HepG2 (cell line): ENCODE results near the gene CAPN12. TPM values are rescaled to one million over a fixed set of nuclear protein-coding genes. Genes with fewer than 3 reads are reported as not detected.

ENCODE experiments used
- ATF2 ChIP-seq: sonication (generic); formaldehyde crosslinking; IDR thresholded peaks from 2 replicates; pipeline ENCODE4 v1.4.0; 2020; ENCODE audit warnings: missing genetic modification reagents
- ATF5 ChIP-seq: sonication (generic); formaldehyde crosslinking; IDR thresholded peaks from 2 replicates; pipeline ENCODE4 v1.4.0; 2020; ENCODE audit warnings: mild to moderate bottlenecking, low read depth, missing genetic modification reagents
- BATF2 ChIP-seq: sonication (generic); formaldehyde crosslinking; IDR thresholded peaks from 2 replicates; pipeline ENCODE4 v1.8.0; 2022; ENCODE audit warnings: mild to moderate bottlenecking, missing genetic modification reagents, moderate library complexity
- BCL3 ChIP-seq: sonication (generic); formaldehyde crosslinking; IDR thresholded peaks from 2 replicates; pipeline ENCODE4 v1.5.1; 2020; ENCODE audit warnings: mild to moderate bottlenecking, missing genetic modification reagents, moderate library complexity
- GPBP1L1 ChIP-seq: sonication (generic); formaldehyde crosslinking; IDR thresholded peaks from 2 replicates; pipeline ENCODE4 v1.5.0; 2020; ENCODE audit warnings: mild to moderate bottlenecking, missing genetic modification reagents
- MAFK ChIP-seq, 2 experiments: IDR thresholded peaks in 1 of 2; conservative IDR thresholded peaks in 1 of 2; 2 replicates each; pipeline ENCODE4 v1.6.1; 2011; ENCODE audit warnings: improper control_type of control experiment in 2 of 2, low read length in 2 of 2
- NFKB2 ChIP-seq: sonication (generic); formaldehyde crosslinking; IDR thresholded peaks from 2 replicates; pipeline ENCODE4 v1.4.0; 2020; ENCODE audit warnings: missing genetic modification reagents, borderline replicate concordance
- NONO ChIP-seq, 2 experiments: fragments of 450-650 bp in 1 of 2; sonication (generic) in 1 of 2; formaldehyde crosslinking in 1 of 2; IDR thresholded peaks in 1 of 2; conservative IDR thresholded peaks in 1 of 2; 2 replicates each; pipeline versions ENCODE4 v1.6.1 to v1.8.0; 2017 to 2022; ENCODE audit warnings: mild to moderate bottlenecking in 1 of 2, missing genetic modification reagents in 1 of 2, moderate library complexity in 1 of 2
- RORA ChIP-seq: sonication (generic); formaldehyde crosslinking; IDR thresholded peaks from 2 replicates; pipeline ENCODE4 v1.5.0; 2020; ENCODE audit warnings: mild to moderate bottlenecking, missing genetic modification reagents, moderate library complexity
- SMAD9 ChIP-seq: sonication (generic); formaldehyde crosslinking; IDR thresholded peaks from 2 replicates; pipeline ENCODE4 v1.5.1; 2020; ENCODE audit warnings: mild to moderate bottlenecking, missing genetic modification reagents
- SYNCRIP ChIP-seq: fragments of 200-400 bp; formaldehyde crosslinking; IDR thresholded peaks from 2 replicates; pipeline ENCODE4 v1.6.1; 2018; ENCODE audit warnings: mild to moderate bottlenecking, low read depth, low read length; ENCODE audit not compliant: insufficient read depth
- TBX2 ChIP-seq: sonication (generic); formaldehyde crosslinking; IDR thresholded peaks from 2 replicates; pipeline ENCODE4 v1.5.0; 2020; ENCODE audit warnings: missing genetic modification reagents, mild to moderate bottlenecking, borderline replicate concordance
- TCF7 ChIP-seq: sonication (generic); IDR thresholded peaks from 2 replicates; pipeline ENCODE4 v1.6.1; 2016; ENCODE audit warnings: antibody characterized with exemption, low read depth
- ZBTB21 ChIP-seq: sonication (generic); formaldehyde crosslinking; IDR thresholded peaks from 2 replicates; pipeline ENCODE4 v1.4.0; 2020; ENCODE audit warnings: missing genetic modification reagents
- ZKSCAN5 ChIP-seq: sonication (generic); formaldehyde crosslinking; IDR thresholded peaks from 2 replicates; pipeline ENCODE4 v1.5.1; 2020; ENCODE audit warnings: mild to moderate bottlenecking, missing genetic modification reagents
- ZNF20 ChIP-seq: sonication (generic); formaldehyde crosslinking; IDR thresholded peaks from 2 replicates; pipeline ENCODE4 v1.4.0; 2020; ENCODE audit warnings: mild to moderate bottlenecking, moderate library complexity, missing genetic modification reagents
- ZNF230 ChIP-seq: sonication (generic); formaldehyde crosslinking; IDR thresholded peaks from 2 replicates; pipeline ENCODE4 v1.4.0; 2020; ENCODE audit warnings: mild to moderate bottlenecking, missing genetic modification reagents
- ZNF251 ChIP-seq: sonication (generic); formaldehyde crosslinking; IDR thresholded peaks from 2 replicates; pipeline ENCODE4 v1.9.0; 2021; ENCODE audit warnings: mild to moderate bottlenecking, missing genetic modification reagents
- ZNF431 ChIP-seq: sonication (generic); formaldehyde crosslinking; IDR thresholded peaks from 2 replicates; pipeline ENCODE4 v1.9.0; 2022; ENCODE audit warnings: missing genetic modification reagents, low read depth, mild to moderate bottlenecking, borderline replicate concordance
- ZNF720 ChIP-seq: sonication (generic); formaldehyde crosslinking; IDR thresholded peaks from 2 replicates; pipeline ENCODE4 v1.4.0; 2020; ENCODE audit warnings: missing genetic modification reagents
- ZNF782 ChIP-seq: sonication (generic); formaldehyde crosslinking; IDR thresholded peaks from 2 replicates; pipeline ENCODE4 v1.4.0; 2020; ENCODE audit warnings: missing genetic modification reagents, mild to moderate bottlenecking, borderline replicate concordance
- ZNF83 ChIP-seq: sonication (generic); formaldehyde crosslinking; IDR thresholded peaks from 2 replicates; pipeline ENCODE4 v1.4.0; 2020; ENCODE audit warnings: missing genetic modification reagents, mild to moderate bottlenecking, borderline replicate concordance
- ZSCAN5A ChIP-seq: sonication (generic); formaldehyde crosslinking; IDR thresholded peaks from 2 replicates; pipeline ENCODE4 v1.8.0; 2022; ENCODE audit warnings: mild to moderate bottlenecking, missing genetic modification reagents, borderline replicate concordance
- polyA plus RNA-seq, 8 experiments: library from polyadenylated mRNA; depleted of rRNA in 3 of 8; stranded (reverse) in 7 of 8; unstranded in 1 of 8; fragments of >200 nt; fragmentation: Illumina TruSeq in 4 of 8; extraction: Trizol in 4 of 8; gene quantifications; 2 replicates each; pipeline versions ENCODE4 v1.2.1 to v1.2.3, GENCODE V29; 2011 to 2016; ENCODE audit warnings: low read depth in 4 of 8, missing spikeins in 1 of 8, mixed read lengths in 1 of 8; ENCODE audit not compliant: insufficient read depth in 1 of 8
- total RNA-seq, 5 experiments: library from RNA; depleted of rRNA; stranded (reverse); fragments of >200 nt; fragmentation: Illumina TruSeq; extraction: Trizol; gene quantifications; 2 replicates each; pipeline ENCODE4 v1.2.3, GENCODE V29; 2016; ENCODE audit warnings: low read depth in 1 of 5

Gene CAPN12
- total and polyA plus RNA-seq, 2 of the 13 experiments (the other 11 are each of a cell fraction or from before 2014, with no cell fraction given): 1.6 to 13.6 TPM

- TF ChIP-seq TCF7 (no peak), NFKB2 (CRISPR knock-in tag) (no peak), SYNCRIP (no peak), ZNF83 (CRISPR knock-in tag) (0 out of 2 replicates have a peak, but pooled peaks have one; percentile 43), ZNF431 (CRISPR knock-in tag) (no peak), ZNF230 (CRISPR knock-in tag) (no peak), BATF2 (no peak), SMAD9 (CRISPR knock-in tag) (0 out of 2 replicates have a peak, but pooled peaks have one; percentile 34), ATF5 (CRISPR knock-in tag) (no peak), ZKSCAN5 (CRISPR knock-in tag) (no peak), ZNF720 (no peak), GPBP1L1 (CRISPR knock-in tag) (no peak), MAFK (conservative IDR thresholded peaks at IDR 0.05 in 1 of 2, IDR thresholded peaks at IDR 0.05 in 1 of 2; ENCODE audit: low read length in 2 of 2) (no peak), RORA (no peak), ZNF20 (no peak), ATF2 (CRISPR knock-in tag) (no peak), BCL3 (no peak), ZSCAN5A (CRISPR knock-in tag) (no peak), ZNF782 (CRISPR knock-in tag) (0 out of 2 replicates have a peak, but pooled peaks have one; percentile 44), ZBTB21 (CRISPR knock-in tag) (no peak), NONO (IDR thresholded peaks at IDR 0.05) (no peak), NONO (CRISPR knock-in tag; conservative IDR thresholded peaks at IDR 0.05) (no peak), TBX2 (CRISPR knock-in tag) (peak; percentile 56; the same call in 1 of the 2 replicates), ZNF251 (CRISPR knock-in tag) (no peak)
Observed at GRCh38 chr19:38737281-38737865, 6.9 kb downstream of the CAPN12 start (continued).
